ENCODE data around the gene ESAM.

ESAM gene

GRCh38 chr11:124751741-124752470 lies 10.2 kb downstream of the ESAM start, which contains the start of gene VSIG2:
Gene VSIG2 (minus strand): TSS chr11:124752255. CDS start chr11:124752137, 118 bp downstream.
- no peak for DNase-seq

DNA sequence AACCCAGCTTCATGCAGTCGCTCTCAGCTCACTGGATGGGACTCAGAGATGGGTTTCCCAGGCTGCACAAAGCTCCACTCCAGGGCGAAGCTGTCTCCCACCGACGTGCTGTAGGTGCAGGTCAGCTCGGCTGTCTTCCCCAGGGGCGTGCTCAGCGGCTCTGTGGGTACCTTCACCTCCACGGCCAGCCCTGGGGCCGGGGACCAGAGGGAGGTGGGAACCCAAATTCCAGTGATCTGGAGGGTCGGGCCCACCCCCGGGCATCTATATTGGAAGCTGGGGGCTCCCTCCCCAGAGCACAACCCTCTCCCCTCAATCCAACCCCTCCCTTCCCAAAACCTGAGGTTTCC lies 10.7 kb downstream of the ESAM start:
- DNase-seq: no peak

GRCh38 chr11:124749912-124750311 lies 12.2 kb downstream of the ESAM start:
- no peak for DNase-seq

DNA sequence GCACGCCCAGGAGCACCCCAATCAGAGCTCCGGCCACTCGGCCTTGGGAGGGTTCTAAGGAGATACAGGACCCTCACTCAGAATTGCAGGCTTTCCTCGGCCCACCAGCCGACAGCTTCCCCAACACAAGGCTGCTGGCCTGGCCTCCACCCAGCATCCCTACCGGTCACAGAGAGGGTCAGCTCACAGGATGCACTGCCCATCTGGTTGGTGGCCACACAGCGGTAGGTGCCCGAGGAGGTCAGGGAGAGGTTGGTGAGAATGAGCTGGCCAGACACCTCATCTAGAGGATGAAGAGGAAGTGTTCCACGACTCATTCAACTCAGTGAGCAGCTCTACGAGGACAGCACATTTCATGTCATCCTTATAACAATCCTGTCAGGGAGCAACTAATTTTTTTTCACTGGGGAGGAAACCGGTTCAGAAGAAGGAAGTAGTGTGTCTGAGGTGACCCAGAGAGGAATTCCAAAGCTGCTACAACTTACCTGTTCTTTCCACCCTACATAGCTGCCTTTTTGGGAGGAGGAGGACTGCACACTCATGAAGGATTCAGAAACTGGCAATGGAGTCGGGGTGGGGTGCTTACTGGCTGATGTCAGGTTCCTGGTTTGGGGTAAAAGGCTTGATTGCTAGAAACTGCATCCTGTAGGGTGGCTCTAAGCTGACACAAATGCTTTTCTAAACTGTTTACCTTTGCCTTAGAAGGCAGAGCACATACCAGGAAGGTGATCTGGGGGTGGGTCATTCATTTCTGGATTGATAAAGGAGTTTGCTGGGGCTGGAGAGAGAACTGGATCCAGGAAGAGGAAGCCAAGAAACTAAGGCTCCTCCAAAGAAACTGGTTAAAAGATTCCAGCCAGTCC lies 13.4 kb downstream of the ESAM start:
- DNase-seq: no peak

DNA sequence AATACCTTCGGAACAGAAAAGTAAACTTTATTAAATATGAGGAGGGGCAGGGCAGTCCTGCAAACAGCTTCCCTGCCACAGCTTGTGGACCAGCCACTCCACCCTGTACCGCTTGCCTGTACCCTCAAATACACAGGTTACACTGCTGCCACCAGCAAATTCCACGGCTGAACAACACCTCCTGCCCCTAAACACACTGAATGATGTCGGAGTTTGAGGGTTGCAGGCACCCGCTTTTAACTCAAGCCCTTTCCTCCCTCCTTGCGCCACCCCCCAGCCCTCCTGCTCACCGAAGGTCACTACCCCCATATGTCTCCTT lies 14.0 kb downstream of the ESAM start:
- no peak for DNase-seq

DNA sequence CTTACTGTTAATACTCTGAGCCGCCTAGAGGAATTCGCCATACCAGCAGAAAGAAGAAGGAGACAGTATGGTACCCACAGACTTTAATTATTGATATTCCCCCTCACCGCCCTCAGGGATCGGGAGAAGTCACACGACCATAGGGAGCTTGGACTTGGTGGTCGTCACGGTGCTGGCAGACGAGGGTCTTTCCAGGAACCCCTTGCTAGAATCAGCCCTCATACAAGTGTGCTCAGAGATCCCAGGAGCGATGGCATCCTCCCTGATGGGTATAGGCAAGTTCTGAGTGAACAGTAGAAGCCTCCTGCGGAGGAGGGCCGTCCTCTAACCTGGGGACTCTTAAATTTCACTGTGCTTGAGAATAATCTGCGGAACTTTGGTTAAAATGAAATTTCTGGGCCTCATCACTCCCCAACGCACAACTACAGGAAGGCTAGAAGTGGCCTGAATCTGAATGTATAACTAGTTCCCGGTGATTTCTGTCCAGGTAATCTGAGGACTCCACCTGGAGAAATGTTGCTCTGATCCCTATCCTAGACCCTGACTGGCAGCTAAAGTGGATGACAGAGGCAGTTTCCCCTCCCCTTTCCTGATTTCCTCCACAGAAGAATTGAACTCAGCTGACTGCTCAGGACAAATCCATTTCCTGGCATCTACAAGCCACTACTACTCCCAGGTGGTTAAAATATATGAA lies 14.5 kb downstream of the ESAM start:
- no peak for DNase-seq

DNA sequence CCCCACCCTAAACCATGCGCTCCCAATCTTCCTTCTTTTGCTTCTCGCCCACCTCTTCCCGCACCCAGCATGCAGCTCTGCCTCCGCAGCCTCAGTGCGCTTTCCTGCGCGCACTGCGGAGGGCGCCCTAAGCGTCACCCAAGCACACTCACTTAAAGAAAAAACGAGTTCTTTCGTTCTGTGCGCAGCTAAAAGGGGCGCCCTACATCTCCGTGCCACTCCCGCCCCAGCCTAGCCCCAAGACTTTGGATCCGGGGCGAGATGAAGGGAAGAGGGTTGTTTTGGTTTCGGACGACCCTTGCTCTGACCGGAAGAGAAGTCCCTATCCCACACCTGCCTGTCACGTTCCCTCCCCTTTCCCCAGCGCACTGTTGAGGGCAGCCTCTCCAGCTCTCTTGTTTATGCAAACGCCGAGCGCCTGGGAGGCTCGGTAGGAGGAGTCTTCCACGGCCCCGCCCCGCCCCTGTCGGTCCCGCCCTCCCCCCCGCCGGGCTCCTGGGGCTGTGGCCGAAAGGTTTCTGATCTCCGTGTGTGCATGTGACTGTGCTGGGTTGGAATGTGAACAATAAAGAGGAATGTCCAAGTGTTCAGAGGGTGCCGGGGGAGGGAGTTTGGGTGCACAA lies 15.4 kb downstream of the ESAM start:
- DNase-seq: no peak

DNA sequence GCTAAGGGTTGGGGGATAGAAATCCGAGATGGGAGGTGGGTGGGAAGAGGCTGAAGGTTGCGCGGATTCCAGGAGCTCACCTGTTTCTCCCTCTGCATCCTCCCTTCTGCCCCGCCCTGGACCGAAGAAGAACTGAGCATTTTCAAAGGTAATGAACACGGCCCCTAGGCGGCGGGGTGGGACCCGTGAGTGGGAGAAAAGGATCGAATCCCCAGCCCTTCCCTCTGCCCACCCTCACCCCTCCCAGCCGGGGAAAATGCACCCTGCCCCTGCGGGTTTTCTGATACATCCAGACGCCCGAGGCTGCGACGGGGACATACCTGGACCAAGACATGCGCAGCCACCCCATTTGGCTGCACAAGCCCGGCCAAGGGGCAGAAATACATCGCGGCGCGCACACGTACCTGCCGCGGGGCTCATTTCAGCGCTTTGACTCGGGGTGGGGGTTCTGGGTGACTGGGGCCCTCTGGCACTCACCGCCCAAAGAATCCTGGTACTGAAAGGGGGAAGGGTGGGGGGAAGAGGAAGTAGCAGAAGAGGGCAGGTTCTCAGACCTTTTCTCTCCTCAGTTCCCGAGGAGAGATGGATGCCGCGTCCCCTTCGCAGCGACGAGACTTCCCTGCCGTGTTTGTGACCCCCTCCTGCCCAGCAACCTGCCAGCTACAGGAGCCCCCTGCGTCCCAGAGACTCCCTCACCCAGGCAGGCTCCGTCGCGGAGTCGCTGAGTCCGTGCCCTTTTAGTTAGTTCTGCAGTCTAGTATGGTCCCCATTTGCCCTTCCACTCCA lies 16.1 kb downstream of the ESAM start:
- DNase-seq: no peak

DNA sequence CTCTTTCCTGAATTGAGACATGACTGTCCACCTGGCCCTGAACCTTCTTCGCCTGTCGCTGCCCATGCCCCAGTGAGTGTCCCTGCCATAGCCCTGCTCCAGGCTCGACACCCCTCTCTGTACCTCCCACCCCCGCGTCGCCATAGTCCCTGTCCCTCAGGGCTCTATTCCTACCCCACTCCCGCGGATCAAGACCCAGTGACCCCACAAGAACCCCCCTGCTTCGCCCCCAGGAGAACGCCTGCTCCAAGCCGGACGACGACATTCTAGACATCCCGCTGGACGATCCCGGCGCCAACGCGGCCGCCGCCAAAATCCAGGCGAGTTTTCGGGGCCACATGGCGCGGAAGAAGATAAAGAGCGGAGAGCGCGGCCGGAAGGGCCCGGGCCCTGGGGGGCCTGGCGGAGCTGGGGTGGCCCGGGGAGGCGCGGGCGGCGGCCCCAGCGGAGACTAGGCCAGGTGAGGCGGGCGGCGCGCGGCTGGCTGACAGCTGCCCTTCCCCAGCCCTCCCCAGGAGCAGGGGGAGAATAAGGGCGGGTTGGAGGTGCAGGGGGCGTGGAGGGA lies 16.7 kb downstream of the ESAM start:
- no peak for DNase-seq

- DNase-seq: no peak
These were observed 19.0 kb downstream of the ESAM start for GRCh38 chr11:124743050-124743449.

GRCh38 chr11:124742555-124742954 lies 19.5 kb downstream of the ESAM start:
- DNase-seq: no peak

GRCh38 chr11:124740277-124740882 lies 21.7 kb downstream of the ESAM start:
- DNase-seq: peak; percentile 57

- DNase-seq: peak; percentile 94
These were observed 22.4 kb downstream of the ESAM start, which contains the start of gene NRGN for GRCh38 chr11:124739479-124740276. Gene NRGN (plus strand): TSS chr11:124739942. CDS start chr11:124740085, 143 bp downstream.

DNA sequence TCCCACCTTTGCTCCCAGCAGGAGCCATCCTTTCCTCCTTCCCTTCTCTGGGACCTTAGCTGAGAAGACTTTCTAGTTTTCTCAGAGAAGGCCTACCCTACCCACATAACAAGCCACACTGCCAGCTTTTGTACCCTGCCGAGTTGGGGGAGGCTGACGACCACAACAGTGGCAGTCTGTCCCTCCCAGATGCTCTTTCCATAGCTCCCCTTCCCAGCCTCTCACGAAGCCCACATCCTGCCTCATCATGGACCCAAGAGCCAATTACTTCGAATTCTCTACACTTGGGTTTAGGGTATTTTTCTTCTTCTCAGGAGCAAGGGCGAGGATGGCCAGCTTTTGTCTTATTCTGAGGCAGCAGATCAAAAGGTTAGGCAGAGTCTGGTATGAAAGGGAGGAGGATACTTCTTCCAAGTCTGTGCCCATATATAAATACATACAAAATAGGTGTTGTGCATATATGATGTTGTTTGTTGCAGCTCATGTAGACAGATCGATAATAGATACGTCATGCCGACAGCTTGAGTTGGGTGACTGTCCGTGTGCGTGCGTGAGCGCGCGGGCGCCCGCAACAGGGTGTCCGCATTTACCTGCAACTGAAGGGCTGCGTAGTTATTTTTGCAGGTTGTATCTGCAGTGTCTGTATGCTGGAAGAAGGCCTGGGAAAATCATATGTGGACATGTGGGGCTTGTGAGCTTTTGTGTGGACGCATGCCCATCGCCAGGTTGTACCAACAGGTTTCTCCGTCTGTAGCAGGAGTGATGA lies 23.2 kb downstream of the ESAM start:
- DNase-seq: no peak

GRCh38 chr11:124737638-124738305 lies 24.3 kb downstream of the ESAM start:
- DNase-seq: no peak

DNA sequence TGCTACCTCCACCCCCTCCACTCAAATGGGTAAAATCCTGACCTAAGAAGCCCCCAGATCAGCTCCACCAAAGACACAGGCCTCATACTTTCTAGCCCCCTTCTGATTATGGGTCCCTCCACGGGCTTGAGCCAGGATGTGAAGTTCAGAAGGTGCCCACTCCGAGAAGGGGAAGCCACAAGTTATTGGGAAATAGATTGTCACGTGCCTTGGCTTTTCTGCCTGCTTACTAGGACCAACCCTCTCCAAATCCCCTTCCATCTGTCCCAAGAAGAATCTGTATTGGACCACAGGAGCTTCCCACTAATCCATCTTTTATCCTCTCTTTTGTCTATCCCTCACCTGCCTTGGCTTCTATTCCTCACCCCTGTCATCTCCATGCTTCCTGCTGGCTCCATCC lies 25.4 kb downstream of the ESAM start:
- DNase-seq: peak; percentile 74

DNA sequence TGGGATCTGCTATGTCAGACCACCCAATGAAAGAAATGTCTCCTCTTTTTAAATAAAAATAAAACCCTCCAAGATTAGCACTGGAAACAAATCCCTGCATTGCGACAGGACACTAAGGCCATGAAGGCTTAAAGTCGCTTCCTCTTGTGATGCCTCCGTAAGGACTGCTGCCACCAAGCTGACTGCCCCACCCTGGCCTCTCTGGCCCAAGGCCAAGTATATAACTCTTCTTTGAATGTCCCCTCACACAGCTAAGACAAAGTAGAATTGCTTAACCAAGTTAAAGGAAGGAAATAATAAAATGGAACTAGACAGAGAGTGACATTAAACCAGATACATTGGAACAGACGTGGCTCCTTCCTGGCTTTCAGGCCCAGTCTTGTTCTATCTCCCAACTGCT lies 29.9 kb downstream of the ESAM start:
- no peak for DNase-seq

- DNase-seq: no peak
These were observed 32.5 kb downstream of the ESAM start for GRCh38 chr11:124729571-124729970.

- no peak for DNase-seq
These were observed 34.0 kb downstream of the ESAM start for GRCh38 chr11:124728134-124728533.
